ENCODE results near the gene SPTB.

SPTB gene

DNA sequence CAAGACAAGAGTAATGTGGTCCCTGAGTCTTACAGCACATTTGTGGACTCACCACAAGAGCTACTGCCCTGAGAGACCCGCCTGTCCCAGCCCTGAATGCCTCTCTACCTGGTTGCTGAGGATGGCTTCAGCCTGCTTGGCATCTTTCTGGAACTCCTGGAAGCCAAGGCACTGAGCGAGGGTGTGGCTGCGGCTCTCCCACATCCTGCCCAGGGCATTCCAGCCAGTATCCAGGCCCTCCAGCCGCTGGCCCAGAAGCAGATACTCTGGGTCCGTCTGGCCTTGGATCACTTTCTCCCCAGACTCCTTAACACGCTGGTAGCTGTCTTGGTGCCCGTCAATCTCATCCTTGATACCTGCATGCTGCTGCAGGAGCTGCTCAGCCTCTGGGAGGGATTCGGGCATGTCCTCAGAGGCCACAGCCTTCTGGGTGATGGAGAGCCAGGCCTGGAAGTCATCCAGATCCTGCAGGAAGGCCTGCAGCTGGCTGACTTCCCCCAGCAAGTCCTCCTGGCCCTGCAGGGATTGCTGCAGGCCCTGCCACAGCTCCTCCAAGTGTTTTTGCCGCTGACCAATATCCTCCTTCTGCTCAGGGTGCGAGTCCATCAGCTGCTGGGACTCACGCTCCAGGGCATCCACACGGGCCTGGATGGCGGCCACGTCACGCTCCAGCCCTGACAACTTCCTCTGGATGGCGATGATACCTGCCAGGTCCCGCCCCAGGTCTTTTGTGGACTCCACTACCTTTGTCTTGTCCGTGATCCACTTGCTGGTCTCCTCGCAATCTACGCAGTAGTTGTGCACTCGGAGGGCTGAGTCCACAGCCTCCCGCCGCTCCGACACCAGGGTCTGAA lies 93.2 kb downstream of the SPTB start:
- no peaks in the 10 kb centered on the region for H3K4me1 ChIP-seq (ENCODE audit: insufficient read depth, low read length)
- ATAC-seq (ENCODE audit: insufficient read depth, low read depth) (no peak), DNase-seq (no peak)
- H3K36me3 ChIP-seq (ENCODE audit: insufficient read depth, low read length) = no peaks in the 10 kb centered on the region
- H3K4me2 ChIP-seq (ENCODE audit: insufficient read depth, low read length) = no peak overlapping the region
- no peaks in the 10 kb centered on the region for H3K79me2 ChIP-seq (ENCODE audit: insufficient read depth, low read length)
- H4K20me1 ChIP-seq (ENCODE audit: insufficient read depth, low read length) = 0 out of 2 replicates have a peak, but pooled peaks cover 4% of the 10 kb centered on the region
- no peak overlapping the region for H2AFZ ChIP-seq (ENCODE audit: low read depth, low read length)
- H3K9me3 ChIP-seq (ENCODE audit: insufficient read depth, low read length, severe bottlenecking) = no peaks in the 10 kb centered on the region
- no peak for TF ChIP-seq EZH2 (IDR thresholded peaks at IDR 0.05; ENCODE audit: borderline replicate concordance, low read depth, low read length, severe bottlenecking)
- TF ChIP-seq, protein P1, sequence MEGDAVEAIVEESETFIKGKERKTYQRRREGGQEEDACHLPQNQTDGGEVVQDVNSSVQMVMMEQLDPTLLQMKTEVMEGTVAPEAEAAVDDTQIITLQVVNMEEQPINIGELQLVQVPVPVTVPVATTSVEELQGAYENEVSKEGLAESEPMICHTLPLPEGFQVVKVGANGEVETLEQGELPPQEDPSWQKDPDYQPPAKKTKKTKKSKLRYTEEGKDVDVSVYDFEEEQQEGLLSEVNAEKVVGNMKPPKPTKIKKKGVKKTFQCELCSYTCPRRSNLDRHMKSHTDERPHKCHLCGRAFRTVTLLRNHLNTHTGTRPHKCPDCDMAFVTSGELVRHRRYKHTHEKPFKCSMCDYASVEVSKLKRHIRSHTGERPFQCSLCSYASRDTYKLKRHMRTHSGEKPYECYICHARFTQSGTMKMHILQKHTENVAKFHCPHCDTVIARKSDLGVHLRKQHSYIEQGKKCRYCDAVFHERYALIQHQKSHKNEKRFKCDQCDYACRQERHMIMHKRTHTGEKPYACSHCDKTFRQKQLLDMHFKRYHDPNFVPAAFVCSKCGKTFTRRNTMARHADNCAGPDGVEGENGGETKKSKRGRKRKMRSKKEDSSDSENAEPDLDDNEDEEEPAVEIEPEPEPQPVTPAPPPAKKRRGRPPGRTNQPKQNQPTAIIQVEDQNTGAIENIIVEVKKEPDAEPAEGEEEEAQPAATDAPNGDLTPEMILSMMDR (IDR thresholded peaks at IDR 0.05; ENCODE audit: borderline replicate concordance, extremely low read depth, low read length, poor library complexity, severe bottlenecking) = no peak
- no peak overlapping the region for H3K4me3 ChIP-seq (ENCODE audit: low read depth in 1 of 2, low read length in 2 of 2)
- no peak overlapping the region for H3K27ac ChIP-seq (ENCODE audit: low read length)
- no peak overlapping the region for H3K9ac ChIP-seq (ENCODE audit: low read depth, low read length)
- H3K27me3 ChIP-seq (ENCODE audit: insufficient read depth, low read length, poor library complexity) = peaks cover 12% of the 10 kb centered on the region

DNA sequence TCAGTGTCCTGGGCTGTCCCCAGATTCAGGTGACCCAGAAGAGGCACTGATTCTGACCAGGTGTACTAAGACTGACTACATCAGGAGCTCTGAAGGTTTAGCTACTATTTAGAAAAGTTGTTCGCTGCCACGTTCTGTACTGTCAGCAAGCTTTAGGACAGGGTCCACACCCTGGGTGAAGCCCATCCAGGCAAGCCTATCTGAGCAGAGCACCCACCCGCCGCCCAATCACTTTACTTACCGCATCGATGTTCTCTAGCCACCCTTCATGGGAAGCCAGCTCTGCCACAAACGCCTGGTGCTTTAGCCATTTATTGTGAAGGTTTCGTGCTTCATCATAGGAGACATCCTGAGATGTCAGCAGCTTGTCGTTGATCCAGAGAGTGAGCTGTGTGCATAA lies 95.7 kb downstream of the SPTB start:
- DNase-seq = no peak
- Histone ChIP-seq H3K9me3 (ENCODE audit: insufficient read depth, low read length, severe bottlenecking) (no peaks in the 10 kb centered on the region), H3K9ac (ENCODE audit: low read depth, low read length) (no peak overlapping the region), H3K79me2 (ENCODE audit: insufficient read depth, low read length) (no peaks in the 10 kb centered on the region), H4K20me1 (ENCODE audit: insufficient read depth, low read length) (0 out of 2 replicates have a peak, but pooled peaks cover 4% of the 10 kb centered on the region), H3K27ac (ENCODE audit: low read length) (no peak overlapping the region), H3K4me2 (ENCODE audit: insufficient read depth, low read length) (no peak overlapping the region), H3K36me3 (ENCODE audit: insufficient read depth, low read length) (no peaks in the 10 kb centered on the region), H3K4me1 (ENCODE audit: insufficient read depth, low read length) (no peaks in the 10 kb centered on the region), H3K4me3 (ENCODE audit: low read depth in 1 of 2, low read length in 2 of 2) (no peak overlapping the region), H2AFZ (ENCODE audit: low read depth, low read length) (no peak overlapping the region), H3K27me3 (ENCODE audit: insufficient read depth, low read length, poor library complexity) (peaks cover 4% of the 10 kb centered on the region)
- TF ChIP-seq, protein P1 (IDR thresholded peaks at IDR 0.05; ENCODE audit: borderline replicate concordance, extremely low read depth, low read length, poor library complexity, severe bottlenecking) = no peak
- no peak for TF ChIP-seq EZH2 (IDR thresholded peaks at IDR 0.05; ENCODE audit: borderline replicate concordance, low read depth, low read length, severe bottlenecking)
- no peak for ATAC-seq (ENCODE audit: insufficient read depth, low read depth)

DNA sequence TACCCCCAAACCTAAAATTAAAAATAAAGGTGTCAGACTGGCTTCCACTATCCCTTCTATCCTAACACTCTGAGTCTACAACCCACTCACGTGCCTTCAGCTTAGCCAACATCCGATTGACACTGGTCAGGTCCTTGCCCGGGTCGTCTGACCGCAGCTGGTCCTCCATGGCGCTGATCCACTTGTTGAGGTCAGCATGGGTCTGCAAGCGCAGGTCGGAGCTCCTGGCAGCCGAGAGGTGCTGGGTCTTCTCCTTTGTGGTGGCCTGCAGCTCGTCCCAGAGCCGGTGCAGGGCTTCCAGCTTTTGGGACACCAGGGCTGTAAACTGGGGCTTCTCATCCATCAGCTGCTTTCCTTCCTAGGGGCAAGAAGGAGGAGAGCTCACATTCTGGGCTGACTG lies 97.5 kb downstream of the SPTB start:
- no peaks in the 10 kb centered on the region for H3K9me3 ChIP-seq (ENCODE audit: insufficient read depth, low read length, severe bottlenecking)
- no peaks in the 10 kb centered on the region for H3K4me1 ChIP-seq (ENCODE audit: insufficient read depth, low read length)
- H3K27me3 ChIP-seq (ENCODE audit: insufficient read depth, low read length, poor library complexity) = peaks cover 4% of the 10 kb centered on the region
- H3K36me3 ChIP-seq (ENCODE audit: insufficient read depth, low read length) = no peaks in the 10 kb centered on the region
- no peaks in the 10 kb centered on the region for H3K79me2 ChIP-seq (ENCODE audit: insufficient read depth, low read length)
- H3K27ac ChIP-seq (ENCODE audit: low read length) = no peak overlapping the region
- no peak for TF ChIP-seq EZH2 (IDR thresholded peaks at IDR 0.05; ENCODE audit: borderline replicate concordance, low read depth, low read length, severe bottlenecking)
- TF ChIP-seq, protein P1 (IDR thresholded peaks at IDR 0.05; ENCODE audit: borderline replicate concordance, extremely low read depth, low read length, poor library complexity, severe bottlenecking) = no peak
- ATAC-seq (ENCODE audit: insufficient read depth, low read depth) (no peak), DNase-seq (no peak)
- 0 out of 2 replicates have a peak, but pooled peaks cover 4% of the 10 kb centered on the region for H4K20me1 ChIP-seq (ENCODE audit: insufficient read depth, low read length)
- no peak overlapping the region for H3K4me2 ChIP-seq (ENCODE audit: insufficient read depth, low read length)
- H3K4me3 ChIP-seq (ENCODE audit: low read depth in 1 of 2, low read length in 2 of 2) = no peak overlapping the region
- H3K9ac ChIP-seq (ENCODE audit: low read depth, low read length) = no peak overlapping the region
- no peak overlapping the region for H2AFZ ChIP-seq (ENCODE audit: low read depth, low read length)

Data from DND-41 (cell line).